ENCODE measurements around the gene TOP1.

TOP1 gene

DNA sequence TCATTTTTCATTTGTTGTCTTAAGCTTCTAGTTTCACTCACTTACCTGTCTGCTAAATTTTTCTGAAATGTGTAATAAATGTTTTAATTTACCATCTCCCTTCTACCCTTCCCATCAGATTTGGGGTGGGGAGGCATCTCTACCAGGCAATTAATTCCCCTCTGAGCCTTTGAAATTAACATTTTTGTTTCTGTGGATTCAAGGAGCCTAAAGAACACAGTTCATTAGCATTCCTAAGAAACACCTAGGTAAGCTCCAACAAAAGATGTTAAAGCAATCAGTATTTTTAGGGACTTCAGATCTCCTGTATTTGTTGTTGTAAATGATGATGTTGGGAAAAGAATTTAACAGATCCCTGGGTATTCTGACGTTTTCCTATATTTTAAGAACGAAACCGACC lies 6.6 kb downstream of the TOP1 start:
- no peak for TF ChIP-seq FOXA1 (IDR thresholded peaks at IDR 0.05)
- TF ChIP-seq, protein P1, sequence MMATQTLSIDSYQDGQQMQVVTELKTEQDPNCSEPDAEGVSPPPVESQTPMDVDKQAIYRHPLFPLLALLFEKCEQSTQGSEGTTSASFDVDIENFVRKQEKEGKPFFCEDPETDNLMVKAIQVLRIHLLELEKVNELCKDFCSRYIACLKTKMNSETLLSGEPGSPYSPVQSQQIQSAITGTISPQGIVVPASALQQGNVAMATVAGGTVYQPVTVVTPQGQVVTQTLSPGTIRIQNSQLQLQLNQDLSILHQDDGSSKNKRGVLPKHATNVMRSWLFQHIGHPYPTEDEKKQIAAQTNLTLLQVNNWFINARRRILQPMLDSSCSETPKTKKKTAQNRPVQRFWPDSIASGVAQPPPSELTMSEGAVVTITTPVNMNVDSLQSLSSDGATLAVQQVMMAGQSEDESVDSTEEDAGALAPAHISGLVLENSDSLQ (IDR thresholded peaks at IDR 0.05), result no peak
- no peak for TF ChIP-seq FOXK2 (IDR thresholded peaks at IDR 0.05)
- TF ChIP-seq BHLHE40 (IDR thresholded peaks at IDR 0.05; ENCODE audit: borderline replicate concordance), result no peak
- no peak for TF ChIP-seq SP1 (IDR thresholded peaks at IDR 0.05)
- TF ChIP-seq FOXM1 (IDR thresholded peaks at IDR 0.05; ENCODE audit: borderline replicate concordance), result no peak
- TF ChIP-seq HDGF (IDR thresholded peaks at IDR 0.05; ENCODE audit: borderline replicate concordance), result no peak
- no peak for TF ChIP-seq LEF1 (IDR thresholded peaks at IDR 0.05; ENCODE audit: borderline replicate concordance)
- POLR2A ChIA-PET, result no interaction called here
- CTCF ChIA-PET, result no interaction called here
- no peak for DNase-seq (ENCODE audit: extremely low spot score)

DNA sequence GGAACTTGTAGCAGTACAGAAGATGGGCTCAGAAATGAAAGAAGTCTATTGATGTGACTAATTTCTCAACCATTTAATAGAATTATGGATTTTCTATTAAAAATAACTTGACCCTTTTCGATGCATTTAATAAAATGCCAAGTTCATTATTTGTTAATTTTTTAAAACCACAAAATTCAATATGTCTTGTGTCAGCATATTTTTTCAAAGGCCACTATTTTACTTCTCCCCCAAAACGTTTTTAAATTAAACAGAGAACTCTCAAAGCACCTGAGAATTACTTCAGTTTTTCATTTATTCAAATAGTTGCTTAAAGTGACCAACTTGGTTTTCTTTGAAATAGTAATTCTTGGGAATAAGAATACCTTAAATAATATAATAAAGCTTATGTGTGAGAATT lies 8.6 kb downstream of the TOP1 start:
- ChIA-PET CTCF (no interaction called here), POLR2A (interaction anchor here (1.0 to 1.2 kb wide), 2 partner anchors 9 to 29 kb away, joined by 3 read pairs; no protein-coding TSS in a partner anchor)
- TF ChIP-seq NFRKB (IDR thresholded peaks at IDR 0.05), result no peak
- no peak for TF ChIP-seq SP1 (IDR thresholded peaks at IDR 0.05)
- TF ChIP-seq FOXM1 (IDR thresholded peaks at IDR 0.05; ENCODE audit: borderline replicate concordance), result no peak
- TF ChIP-seq LEF1 (IDR thresholded peaks at IDR 0.05; ENCODE audit: borderline replicate concordance), result no peak
- TF ChIP-seq ARNT (IDR thresholded peaks at IDR 0.05), result no peak
- no peak for TF ChIP-seq SUZ12 (IDR thresholded peaks at IDR 0.05)
- TF ChIP-seq CTBP1 (IDR thresholded peaks at IDR 0.05; ENCODE audit: borderline replicate concordance), result no peak
- no peak for TF ChIP-seq TARDBP (IDR thresholded peaks at IDR 0.05)
- TF ChIP-seq, protein P1 (IDR thresholded peaks at IDR 0.05), result no peak
- no peak for TF ChIP-seq BHLHE40 (IDR thresholded peaks at IDR 0.05; ENCODE audit: borderline replicate concordance)
- no peak for TF ChIP-seq ELF4 (IDR thresholded peaks at IDR 0.05)
- no peak for TF ChIP-seq HDGF (IDR thresholded peaks at IDR 0.05; ENCODE audit: borderline replicate concordance)
- TF ChIP-seq ZNF384 (IDR thresholded peaks at IDR 0.05), result no peak
- DNase-seq (ENCODE audit: extremely low spot score), result no peak

DNA sequence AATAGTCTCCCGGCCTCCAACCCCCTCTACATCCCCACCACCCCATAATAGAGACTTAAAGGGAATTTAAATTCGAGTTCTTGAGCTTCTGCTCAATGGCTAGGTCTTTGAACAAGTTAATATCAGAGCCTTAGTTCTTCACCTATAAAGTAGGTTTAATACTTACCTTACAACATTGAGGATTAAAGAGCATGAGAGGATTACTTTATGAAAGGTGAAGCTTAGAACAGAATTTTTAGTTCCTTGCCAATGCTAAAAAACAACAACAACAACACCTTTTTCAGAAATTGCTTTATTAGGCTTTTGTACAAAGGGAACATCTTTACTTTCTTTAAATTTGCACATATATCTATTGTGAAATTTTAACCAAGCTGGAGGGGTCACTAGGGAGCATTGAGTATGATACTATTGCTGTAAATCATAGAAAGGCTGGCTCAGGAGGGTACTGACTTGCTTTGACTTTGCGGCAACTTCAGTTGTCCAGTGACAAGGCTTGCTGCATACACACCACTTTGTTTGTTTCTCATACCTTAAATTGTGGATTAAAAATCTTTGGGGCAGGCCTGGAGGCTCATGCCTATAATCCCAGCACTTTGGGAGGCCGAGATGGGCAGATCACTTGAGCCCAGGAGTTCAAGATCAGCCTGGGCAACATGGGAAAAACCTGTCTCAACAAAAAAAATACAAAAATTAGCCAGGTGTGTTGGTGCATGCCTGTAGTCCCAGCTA lies 9.7 kb downstream of the TOP1 start:
- DNase-seq (ENCODE audit: extremely low spot score), result no peak
- ChIA-PET POLR2A (interaction anchor here (0.7 to 1.4 kb wide), 4 partner anchors 8 to 30 kb away, joined by 3 to 4 read pairs (median 3); partner anchors contain the start of gene TOP1), CTCF (interaction anchor here (1.0 kb wide), 1 partner anchor 48 kb away, joined by 3 read pairs; no protein-coding TSS in a partner anchor)
- TF ChIP-seq BHLHE40 (IDR thresholded peaks at IDR 0.05; ENCODE audit: borderline replicate concordance) (no peak), CTBP1 (IDR thresholded peaks at IDR 0.05; ENCODE audit: borderline replicate concordance) (no peak), SUZ12 (IDR thresholded peaks at IDR 0.05) (no peak), FOXK2 (IDR thresholded peaks at IDR 0.05) (no peak), ELF4 (IDR thresholded peaks at IDR 0.05) (no peak), ZNF384 (IDR thresholded peaks at IDR 0.05) (no peak), TARDBP (IDR thresholded peaks at IDR 0.05) (no peak), SP1 (IDR thresholded peaks at IDR 0.05) (no peak), HDGF (IDR thresholded peaks at IDR 0.05; ENCODE audit: borderline replicate concordance) (no peak), NFRKB (IDR thresholded peaks at IDR 0.05) (no peak), FOXM1 (IDR thresholded peaks at IDR 0.05; ENCODE audit: borderline replicate concordance) (no peak)
- TF ChIP-seq, protein P1 (IDR thresholded peaks at IDR 0.05), result no peak

DNA sequence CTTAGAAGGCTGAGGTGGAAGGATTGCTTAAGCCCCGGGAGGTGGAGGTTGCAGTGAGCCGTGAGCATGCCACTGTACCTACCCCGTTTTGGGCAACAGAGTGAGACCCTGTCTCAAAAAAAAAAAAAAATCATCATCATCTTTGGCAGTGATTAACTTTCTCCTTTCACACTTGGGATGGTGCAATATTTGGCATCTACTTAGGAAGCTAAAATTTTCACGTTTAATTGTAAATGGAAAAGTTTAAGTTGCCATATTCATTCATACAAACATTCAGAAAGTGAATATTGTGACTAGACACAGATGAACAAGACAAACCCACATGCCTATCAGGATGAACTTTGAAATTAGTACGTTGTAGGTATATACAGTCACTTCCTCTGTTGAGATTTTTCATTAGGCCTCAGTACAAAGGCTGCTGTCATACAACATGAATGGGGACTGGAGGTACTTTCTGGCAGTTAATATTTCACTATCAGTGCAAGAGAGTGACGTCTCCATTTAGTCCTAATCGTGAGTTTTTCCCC lies 10.3 kb downstream of the TOP1 start:
- DNase-seq (ENCODE audit: extremely low spot score), result no peak
- TF ChIP-seq TARDBP (IDR thresholded peaks at IDR 0.05), result no peak
- TF ChIP-seq ELF4 (IDR thresholded peaks at IDR 0.05), result no peak
- no peak for TF ChIP-seq FOXM1 (IDR thresholded peaks at IDR 0.05; ENCODE audit: borderline replicate concordance)
- no peak for TF ChIP-seq L3MBTL2 (conservative IDR thresholded peaks at IDR 0.05)
- CTCF ChIA-PET, result interaction anchor here (0.6 kb wide), 1 partner anchor 228 kb away, joined by 4 read pairs; no protein-coding TSS in a partner anchor
- POLR2A ChIA-PET, result interaction anchor here (0.6 to 1.4 kb wide), 2 partner anchors 9 to 19 kb away, joined by 4 read pairs; no protein-coding TSS in a partner anchor

DNA sequence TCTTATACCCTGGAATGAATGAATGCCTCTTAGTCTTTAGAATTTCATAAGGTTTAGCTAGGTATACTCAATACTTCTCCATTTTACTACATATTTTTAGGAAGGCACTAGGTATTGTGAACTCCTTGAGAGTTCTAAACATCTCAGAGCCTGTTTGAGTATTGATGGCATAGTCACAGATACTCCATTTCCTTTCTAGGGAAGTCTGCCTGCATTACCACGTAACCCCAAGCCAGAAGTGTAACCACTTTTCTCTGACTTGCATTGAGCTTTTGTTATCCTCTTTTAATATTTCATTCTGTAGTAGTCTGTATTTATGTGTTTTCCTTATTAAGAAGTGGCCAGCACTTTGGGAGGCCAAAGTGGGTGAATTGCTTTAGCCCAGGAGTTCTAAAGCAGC lies 12.2 kb downstream of the TOP1 start:
- ChIA-PET POLR2A (no interaction called here), CTCF (interaction anchor here (0.6 to 0.8 kb wide), 3 partner anchors 20 to 50 kb away, joined by 4 to 7 read pairs (median 4); no protein-coding TSS in a partner anchor)
- TF ChIP-seq, protein P1 (IDR thresholded peaks at IDR 0.05), result no peak
- TF ChIP-seq SP1 (IDR thresholded peaks at IDR 0.05), result no peak
- no peak for TF ChIP-seq FOXK2 (IDR thresholded peaks at IDR 0.05)
- TF ChIP-seq ELF4 (IDR thresholded peaks at IDR 0.05), result no peak
- TF ChIP-seq HDGF (IDR thresholded peaks at IDR 0.05; ENCODE audit: borderline replicate concordance), result no peak
- no peak for TF ChIP-seq FOXA1 (IDR thresholded peaks at IDR 0.05)
- no peak for TF ChIP-seq TARDBP (IDR thresholded peaks at IDR 0.05)
- no peak for TF ChIP-seq BHLHE40 (IDR thresholded peaks at IDR 0.05; ENCODE audit: borderline replicate concordance)
- TF ChIP-seq CTBP1 (IDR thresholded peaks at IDR 0.05; ENCODE audit: borderline replicate concordance), result no peak
- TF ChIP-seq L3MBTL2 (conservative IDR thresholded peaks at IDR 0.05), result no peak
- no peak for TF ChIP-seq ARNT (IDR thresholded peaks at IDR 0.05)
- TF ChIP-seq NFRKB (IDR thresholded peaks at IDR 0.05), result no peak
- no peak for TF ChIP-seq FOXM1 (IDR thresholded peaks at IDR 0.05; ENCODE audit: borderline replicate concordance)
- TF ChIP-seq LEF1 (IDR thresholded peaks at IDR 0.05; ENCODE audit: borderline replicate concordance), result no peak
- TF ChIP-seq ZNF384 (IDR thresholded peaks at IDR 0.05), result no peak
- TF ChIP-seq SUZ12 (IDR thresholded peaks at IDR 0.05), result no peak
- no peak for DNase-seq (ENCODE audit: extremely low spot score)
